ENCODE measurements around the gene ITIH4.

GRCh38 chr3:52833202-52833601 is 2.7 kb upstream of the ITIH4 start:
- TF ChIP-seq CTCF (conservative IDR thresholded peaks at IDR 0.05; ENCODE audit: low read length): no peak
- no peak for TF ChIP-seq EZH2phosphoT487 (IDR thresholded peaks at IDR 0.05; ENCODE audit: borderline replicate concordance)
